ENCODE results near the gene FKBP1B.
"Not testable (repeated sequence)": the region's sequence is repeated elsewhere in the genome, so short reads cannot be mapped to it uniquely, and the experiment has no call there.

Gene FKBP1B

DNA sequence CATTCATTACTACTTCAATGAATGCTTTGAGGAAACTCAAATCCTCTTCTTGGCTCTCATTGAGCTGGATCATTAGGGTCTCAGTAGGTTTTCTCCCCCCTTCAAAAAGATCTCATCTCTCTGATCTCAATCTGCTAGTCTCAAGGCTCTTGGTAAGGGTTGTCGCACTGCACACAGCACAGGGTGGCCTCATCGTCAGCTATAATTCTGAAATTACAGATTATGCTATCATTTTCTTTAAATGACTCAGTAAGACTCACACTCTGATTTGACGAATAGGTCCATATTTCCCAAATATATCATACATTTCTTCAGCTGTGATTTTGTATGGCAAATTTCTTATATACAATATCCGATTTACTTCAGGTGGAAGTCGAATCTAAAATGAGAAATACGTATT, 24.3 kb downstream of the FKBP1B start:
- no peak for DNase-seq

DNA sequence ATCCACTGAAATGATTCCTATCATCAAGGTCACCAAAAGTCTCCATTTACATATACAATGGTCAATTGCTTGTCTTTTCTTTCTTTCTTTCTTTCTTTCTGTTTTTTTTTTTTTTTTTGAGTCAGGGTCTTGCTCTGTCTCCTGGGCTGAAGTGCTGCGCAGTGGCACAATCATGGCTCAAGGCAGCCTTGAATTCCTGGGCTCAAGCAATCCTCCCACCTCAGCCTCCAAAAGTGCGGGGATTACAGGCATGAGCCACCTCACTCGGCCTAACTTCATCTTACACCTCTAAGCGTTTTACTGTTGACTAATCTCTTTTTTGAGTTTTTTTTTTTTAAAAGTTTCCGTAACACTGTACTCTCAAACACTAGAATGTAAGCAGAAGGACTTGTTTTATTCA, 25.7 kb downstream of the FKBP1B start:
- no peak for DNase-seq

GRCh38 chr2:24075915-24076848, 26.6 kb downstream of the FKBP1B start, which contains the start of gene SF3B6:
TSS of gene SF3B6 (minus strand) at chr2:24076326. CDS start at chr2:24076229, 97 bp downstream.
- peak; percentile 97 for DNase-seq

DNA sequence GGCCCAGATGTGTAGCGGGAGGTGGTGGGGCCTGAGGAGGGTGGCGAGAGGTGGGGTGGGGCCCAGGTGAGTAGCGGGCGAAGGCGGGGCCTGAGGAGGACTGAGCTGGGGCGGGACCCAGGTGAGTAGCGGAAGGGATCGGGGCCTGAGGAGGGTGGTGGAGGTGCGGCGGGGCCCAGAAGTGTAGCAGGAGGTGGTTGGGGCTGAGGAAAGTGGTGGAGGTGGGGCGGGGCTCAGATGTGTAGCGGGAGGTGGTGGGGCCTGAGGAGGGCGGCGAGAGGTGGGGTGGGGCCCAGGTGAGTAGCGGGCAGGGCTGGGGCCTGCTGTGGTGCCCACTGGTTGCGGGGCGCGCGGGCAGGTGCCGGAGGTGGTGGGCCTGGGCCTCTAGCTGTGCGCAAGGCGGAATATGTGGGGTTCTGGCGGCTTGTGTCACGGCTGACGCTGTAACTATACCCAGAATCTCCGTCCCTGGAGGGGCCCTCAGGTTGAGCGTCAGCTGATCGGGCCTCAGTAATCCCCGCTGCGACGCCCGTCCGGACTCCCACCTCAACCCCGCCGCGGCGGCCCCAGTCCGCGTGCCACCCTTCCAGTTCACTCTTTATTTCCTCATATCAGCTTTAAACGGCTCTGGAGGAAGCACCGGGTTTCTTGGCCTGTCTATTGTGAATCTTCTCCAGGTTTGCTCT, 27.5 kb downstream of the FKBP1B start:
- no peak for DNase-seq

GRCh38 chr2:24077535-24077877, 28.0 kb downstream of the FKBP1B start:
- DNase-seq = no peak

GRCh38 chr2:24077879-24078278, 28.3 kb downstream of the FKBP1B start:
- DNase-seq = no peak

DNA sequence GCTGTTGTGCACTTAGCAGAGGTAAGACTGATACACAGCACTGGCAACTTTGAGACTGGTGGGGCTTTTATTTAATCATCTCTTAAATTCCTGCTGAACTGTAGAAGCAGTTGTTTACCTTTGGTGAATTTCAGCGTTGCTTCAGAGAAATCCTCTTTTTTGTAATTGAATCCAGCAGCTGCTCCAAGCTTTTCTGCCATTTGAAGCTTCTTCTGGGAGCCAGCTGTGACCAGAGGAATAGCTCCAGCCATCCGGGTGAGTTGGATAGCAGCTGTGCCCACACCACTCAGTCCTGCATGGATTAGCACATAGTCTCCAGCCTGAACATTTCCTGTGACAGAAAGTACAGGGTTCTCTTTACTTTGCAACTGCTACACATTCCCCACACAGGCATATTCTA, 31.2 kb downstream of the FKBP1B start:
- no peak for DNase-seq

GRCh38 chr2:24082787-24083566, 33.4 kb downstream of the FKBP1B start:
- no peak for DNase-seq

GRCh38 chr2:24083567-24084385, 34.2 kb downstream of the FKBP1B start:
- DNase-seq = no peak

GRCh38 chr2:24084386-24085199, 35.1 kb downstream of the FKBP1B start, which contains the start of gene TP53I3:
TSS of gene TP53I3 (minus strand) at chr2:24084834. CDS start at chr2:24084326, 508 bp downstream.
- peak; percentile 57 for DNase-seq

GRCh38 chr2:24085200-24085489, 35.6 kb downstream of the FKBP1B start:
- no peak for DNase-seq

DNA sequence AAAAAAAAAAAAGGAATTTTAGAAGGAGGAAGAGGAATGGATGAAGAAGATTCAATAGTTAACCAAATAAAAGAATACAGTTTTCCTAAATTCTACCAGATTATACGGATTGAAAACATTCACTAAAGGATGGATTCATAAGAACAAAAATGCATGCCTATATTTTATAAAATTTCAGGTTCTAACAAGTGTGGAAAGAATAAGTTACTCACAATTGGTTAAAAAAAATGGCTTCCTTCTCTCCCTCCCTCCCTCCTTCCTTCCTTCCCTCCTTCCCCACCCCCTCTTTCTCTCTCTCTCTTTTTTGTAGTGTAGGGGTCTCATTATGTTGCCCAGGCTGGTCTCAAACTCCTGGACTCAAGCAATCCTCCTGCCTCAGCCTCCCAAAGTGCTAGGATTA, 36.7 kb downstream of the FKBP1B start:
- DNase-seq = no peak

DNA sequence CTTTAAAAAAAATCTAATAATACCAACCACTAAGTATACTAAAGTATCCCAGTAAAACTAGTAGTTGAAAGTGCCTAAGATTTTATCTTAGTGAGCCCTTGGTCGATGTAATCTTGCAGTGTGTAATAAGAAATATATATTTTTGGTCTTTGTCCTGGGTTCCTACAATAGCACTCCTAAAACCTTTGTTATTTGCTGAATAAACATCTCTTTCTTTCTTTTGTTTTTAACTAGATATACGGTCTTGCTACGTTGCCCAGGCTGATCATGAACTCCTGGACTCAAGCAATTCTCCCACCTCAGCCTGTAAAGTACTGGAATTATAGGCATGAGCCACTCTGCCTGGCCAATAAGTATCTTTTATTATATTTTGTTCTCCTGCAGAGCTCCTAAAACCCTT, 37.5 kb downstream of the FKBP1B start:
- DNase-seq = no peak

- no peak for DNase-seq
These were observed 39.3 kb downstream of the FKBP1B start for GRCh38 chr2:24088821-24089359.

GRCh38 chr2:24093270-24093669, 43.7 kb downstream of the FKBP1B start:
- DNase-seq = not testable (repeated sequence)

GRCh38 chr2:24095171-24095677, 45.7 kb downstream of the FKBP1B start:
- not testable (repeated sequence) for DNase-seq

DNA sequence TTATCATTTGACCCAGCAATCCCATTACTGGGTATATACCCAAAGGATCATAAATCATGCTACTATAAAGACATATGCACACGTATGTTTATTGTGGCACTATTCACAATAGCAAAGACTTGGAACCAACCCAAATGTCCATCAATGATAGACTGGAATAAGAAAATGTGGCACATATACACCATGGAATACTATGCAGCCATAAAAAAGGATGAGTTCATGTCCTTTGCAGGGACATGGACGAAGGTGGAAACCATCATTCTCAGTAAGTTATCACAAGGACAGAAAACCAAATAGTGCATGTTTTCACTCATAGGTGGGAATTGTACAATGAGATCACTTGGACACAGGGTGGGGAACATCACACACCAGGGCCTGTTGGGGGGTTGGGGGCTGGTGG, 51.2 kb downstream of the FKBP1B start:
- DNase-seq = not testable (repeated sequence)

GRCh38 chr2:24101992-24102391, 52.5 kb downstream of the FKBP1B start:
- DNase-seq = no peak

- DNase-seq = no peak
These were observed 53.1 kb downstream of the FKBP1B start for GRCh38 chr2:24102677-24103076.

DNA sequence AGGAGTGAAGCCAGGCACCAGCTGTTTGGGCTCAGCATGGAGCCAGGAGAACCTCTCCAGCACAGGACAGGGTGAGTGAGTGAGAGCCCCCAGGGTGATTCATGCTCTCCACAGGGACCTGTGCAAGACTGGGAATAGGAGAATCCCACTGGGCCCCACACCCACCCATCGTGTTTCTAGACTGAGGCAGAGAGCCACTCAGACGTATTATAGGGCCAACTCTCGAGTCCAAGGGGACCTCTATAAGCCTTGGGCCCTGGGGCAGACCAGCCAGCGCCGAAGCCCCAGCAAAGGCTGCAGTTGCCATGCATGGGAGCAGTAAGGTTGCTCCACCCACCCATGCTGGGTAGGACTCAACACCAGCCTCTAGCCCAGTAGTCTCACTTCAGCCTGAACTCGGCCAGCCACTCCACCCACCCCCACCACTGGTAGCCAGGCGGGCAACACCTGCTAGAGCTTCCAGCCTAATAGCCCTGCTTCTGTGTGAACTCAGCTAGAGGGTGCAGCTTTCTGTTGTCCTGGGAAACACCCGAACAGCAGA, 54.6 kb downstream of the FKBP1B start:
- no peak for DNase-seq

DNA sequence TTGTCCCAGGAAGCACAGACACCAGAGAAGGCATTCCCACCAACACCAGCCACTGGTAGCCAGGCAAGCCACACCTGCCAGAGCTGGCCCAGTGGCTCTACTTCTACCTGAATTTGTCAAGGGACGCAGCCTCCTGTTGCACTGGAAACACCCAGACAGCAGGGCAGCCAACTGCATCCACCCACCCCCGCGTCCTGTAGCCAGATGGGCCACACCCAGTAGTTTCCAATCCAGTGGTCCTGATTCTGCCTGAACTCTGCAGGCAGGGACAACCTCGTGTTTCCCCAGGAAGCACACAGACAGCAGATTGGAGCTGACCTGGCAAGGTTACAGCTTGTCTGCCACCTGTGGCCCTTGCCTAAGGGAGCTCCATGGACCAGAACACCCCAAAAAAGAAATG, 55.4 kb downstream of the FKBP1B start:
- no peak for DNase-seq

Measured in NCI-H446 treated with DMSO at 0.1 percent for 48 hours (cell line).